Ammon's horn (tissue), 1 donor: ENCODE data around the gene HMX3.
"Not testable (repeated sequence)": the region's sequence is repeated elsewhere in the genome, so short reads cannot be mapped to it uniquely, and the experiment has no call there.

Source experiments
- DNase-seq: peaks from one replicate; pipeline ENCODE4 v3.0.0-alpha.2; 2016; ENCODE audit warnings: low spot score

Gene HMX3

DNA sequence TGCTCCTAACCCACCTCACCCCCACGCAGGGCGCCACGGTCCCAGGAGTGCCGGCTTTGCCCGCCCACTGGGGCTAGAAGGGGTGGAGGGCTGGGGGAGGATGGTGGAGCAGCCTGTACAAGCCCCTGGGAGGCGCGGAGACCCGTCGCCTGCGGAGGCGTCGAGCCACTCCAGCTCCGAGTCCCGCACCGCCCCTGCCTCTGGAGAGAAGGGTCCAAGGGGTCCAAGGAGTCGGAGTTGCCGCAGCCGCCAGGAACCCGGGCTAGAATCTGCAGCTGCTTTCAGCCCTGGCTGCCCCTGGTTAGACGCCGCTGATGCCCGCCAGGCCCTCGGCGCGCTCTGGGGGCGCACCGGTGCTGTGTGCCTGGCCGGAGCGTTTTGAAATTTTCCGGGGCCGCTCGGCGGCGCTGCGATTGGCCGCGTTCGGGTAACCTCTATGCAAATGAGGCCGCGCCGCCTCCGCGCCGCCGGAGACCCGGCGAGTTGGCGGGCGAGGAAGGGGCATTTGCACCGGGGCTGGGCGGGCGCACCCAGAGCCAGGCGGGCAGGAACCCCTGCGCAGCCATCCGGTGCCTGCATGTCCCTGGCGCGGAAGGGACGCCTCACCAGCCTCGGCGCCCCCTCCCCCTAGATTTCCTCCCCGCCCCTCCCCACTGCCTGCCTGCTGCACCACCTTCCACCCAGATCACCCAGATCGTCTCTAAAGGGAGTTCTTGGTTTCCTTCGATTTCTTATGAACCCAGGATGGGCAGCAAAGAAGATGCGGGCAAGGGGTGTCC is 12.1 kb downstream of the HMX3 start, which contains the start of gene HMX2:
Gene HMX2, plus strand, starts transcription at position 502 of the 779 bp plus-strand sequence. Its CDS starts 243 bp downstream, at position 745.
- no peak for DNase-seq

DNA sequence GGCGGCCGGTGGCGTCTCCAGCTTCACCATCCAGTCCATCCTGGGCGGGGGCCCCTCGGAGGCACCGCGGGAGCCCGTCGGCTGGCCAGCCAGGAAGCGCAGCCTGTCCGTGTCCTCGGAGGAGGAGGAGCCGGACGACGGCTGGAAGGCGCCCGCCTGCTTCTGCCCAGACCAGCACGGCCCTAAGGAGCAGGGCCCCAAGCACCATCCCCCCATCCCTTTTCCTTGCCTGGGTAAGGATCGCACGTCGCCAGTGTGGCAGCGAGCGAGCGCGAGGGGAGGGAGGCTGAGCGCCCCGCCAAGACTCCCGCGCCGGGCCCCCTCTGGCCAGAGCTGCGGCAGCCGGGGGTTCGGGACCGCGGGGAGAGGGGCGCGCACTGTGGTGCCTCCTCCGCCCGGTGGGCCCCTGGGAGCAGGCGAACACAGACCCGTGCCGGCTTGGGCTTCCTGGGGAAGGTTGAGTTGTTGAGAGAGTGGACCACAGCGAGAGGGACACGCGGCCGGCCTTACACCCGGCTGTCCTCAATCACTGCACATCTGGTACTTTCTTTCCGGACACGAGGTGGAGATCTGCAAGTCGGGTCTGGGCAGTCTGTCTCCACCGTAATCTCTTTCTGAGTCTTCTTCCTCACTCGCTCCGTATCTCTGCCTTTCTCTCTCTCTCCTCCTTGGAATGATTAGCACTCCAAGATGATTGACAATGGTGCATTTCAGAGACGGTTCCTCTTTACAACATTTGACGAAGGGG is 12.8 kb downstream of the HMX3 start:
- no peak for DNase-seq

DNA sequence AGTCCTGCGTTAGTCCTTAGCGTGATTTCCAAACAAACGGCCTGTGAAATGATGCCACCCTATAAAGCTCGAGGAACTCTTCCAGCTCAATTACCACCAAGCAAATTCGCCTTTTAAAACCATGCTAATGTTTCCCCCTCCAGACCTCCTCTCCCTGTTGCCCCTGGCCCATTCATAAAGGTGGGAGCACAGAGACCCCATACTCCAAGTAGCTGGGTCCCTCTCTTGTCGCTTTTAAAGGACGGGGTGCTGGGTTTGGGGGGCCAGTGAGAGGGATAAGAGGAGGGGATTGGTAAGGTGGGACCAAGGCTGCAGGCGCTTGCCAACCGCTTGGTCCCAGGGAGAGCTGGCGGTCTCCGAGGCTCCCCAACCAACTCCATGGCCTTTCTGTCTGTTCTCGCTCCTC is 13.4 kb downstream of the HMX3 start:
- no peak for DNase-seq

DNA sequence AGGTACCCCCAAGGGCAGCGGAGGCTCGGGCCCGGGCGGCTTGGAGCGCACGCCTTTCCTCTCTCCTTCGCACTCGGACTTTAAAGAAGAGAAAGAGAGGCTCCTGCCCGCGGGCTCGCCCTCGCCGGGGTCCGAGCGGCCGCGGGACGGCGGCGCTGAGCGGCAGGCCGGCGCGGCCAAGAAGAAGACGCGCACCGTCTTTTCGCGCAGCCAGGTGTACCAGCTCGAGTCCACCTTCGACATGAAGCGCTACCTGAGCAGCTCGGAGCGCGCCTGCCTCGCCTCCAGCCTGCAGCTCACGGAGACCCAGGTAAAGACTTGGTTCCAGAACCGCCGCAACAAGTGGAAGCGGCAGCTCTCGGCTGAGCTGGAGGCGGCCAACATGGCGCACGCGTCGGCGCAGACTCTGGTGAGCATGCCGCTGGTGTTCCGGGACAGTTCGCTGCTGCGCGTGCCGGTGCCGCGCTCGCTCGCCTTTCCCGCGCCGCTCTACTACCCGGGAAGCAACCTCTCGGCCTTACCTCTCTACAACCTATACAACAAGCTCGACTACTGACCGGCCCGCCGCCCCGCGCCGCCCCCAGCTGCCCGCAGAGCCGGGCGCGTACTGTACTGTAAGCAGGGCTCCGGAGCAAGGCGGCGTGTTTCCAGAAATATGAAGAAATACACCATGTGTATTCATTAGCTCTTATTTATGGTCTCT is 13.9 kb downstream of the HMX3 start:
- DNase-seq, result no peak

DNA sequence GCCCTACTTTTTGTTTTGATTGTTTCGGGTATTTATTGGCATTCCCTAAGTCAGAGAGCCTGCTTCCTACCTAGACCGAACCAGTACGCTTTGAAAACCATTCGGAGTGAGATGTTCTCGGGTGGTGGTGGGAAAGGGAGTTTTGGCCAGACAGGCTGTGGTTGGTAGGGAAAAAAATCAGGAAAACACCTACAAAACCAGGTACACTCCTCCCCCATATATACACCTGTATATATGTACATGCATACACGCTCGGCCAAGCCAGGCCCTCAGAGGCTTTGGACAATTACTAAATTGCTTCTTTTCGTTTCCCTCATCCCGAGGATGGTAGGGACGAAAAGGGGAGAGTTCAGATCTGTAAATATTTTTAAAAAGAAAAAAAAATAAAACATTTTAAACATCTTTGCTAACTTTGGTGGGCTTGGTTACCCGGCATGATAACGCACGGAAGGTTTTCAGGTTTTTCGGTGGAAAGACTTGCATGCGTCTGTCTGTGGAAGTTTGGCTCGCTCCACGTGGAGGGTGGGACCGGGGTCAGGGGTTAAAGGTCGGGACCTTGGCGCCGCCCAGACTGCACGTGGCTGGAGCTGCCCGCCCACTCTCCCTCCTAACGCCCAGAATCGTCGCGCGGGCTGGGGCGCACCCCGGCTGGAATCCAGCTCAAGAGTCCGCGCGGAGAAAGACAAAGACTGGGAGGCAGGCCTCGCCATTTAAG is 14.7 kb downstream of the HMX3 start:
- DNase-seq, result no peak

DNA sequence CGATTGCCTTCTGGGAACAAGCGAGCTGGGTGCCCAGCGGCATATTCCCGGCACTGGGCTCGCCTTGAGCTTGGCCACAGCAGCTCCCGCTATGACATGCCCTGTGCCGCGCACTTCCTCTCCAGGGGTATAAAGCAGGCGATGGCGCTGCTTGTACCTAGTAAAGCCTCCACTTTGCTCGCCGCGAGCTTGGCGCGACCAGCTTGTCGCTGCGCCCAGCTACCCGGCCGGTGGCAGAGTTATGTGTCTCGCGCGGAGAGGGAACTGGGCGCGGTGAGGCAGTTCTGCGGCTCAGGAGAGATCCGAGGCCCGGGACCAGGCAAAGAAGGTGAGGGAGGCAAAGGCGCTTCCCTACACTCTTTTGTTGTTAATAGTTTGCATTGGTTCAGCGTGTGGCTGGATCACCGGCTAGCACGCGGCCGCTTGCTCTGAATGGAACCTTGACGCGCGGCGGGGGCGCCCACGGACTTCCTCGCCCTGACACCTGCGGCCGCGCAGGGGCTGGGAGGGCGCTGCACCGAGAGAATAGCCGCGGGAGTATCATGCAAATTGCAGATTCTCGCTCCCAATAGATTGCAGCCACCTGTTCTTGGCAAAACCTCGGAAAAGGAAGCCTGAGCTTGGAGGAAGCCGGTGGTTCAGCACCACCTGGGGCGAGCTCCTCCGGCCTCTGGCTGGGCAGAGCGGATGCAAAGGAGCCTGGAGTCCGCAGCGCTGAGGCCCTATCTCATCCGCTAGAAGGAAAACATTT is 15.4 kb downstream of the HMX3 start:
- DNase-seq, result no peak

DNA sequence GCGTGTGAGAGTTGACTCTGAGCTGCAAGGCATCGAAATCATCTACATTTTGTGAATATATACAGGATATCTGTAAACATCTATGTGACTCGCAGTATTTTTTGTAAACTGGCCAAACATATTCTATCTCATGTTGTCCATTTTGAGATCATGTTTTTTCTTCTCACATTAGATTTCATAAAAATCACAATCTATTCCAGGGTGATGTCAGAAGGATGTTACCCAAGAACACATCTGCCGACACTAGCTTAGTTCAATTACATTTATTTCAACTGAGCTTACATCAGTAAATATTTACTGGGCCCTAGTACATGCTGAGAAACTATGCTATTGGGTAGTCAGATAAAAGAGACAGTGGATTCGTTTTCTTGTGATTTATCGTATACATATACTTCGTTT is 16.0 kb downstream of the HMX3 start:
- no peak for DNase-seq

DNA sequence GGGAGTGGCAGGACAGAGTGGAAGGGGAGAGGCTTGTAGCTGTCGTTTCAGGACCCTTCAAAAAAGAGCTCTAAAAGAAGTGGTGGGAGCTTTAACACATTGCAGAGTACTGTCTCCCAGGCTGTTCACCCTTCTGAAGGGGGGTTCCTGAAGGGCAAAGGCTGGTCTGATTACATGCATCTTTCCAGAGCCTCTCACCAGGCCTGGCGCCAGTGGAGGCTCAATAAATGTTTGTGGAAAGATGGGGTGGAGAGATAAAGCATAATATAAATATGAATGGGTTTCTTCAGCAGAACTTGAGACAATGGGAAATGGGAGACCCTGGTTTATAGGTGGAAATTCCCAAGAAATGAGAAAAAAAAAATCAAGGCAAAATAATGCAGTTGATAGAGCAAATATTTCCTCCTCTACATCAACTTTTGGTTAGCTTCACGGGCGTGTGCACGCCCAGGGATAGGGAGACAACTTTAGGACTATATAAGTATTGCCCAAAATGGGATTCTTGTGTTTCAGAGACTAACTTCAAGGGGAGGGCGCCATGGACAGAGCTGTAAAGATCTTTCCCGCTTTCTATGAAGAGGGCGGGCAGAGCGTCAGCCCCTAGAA is 17.8 kb downstream of the HMX3 start:
- DNase-seq, result no peak

DNA sequence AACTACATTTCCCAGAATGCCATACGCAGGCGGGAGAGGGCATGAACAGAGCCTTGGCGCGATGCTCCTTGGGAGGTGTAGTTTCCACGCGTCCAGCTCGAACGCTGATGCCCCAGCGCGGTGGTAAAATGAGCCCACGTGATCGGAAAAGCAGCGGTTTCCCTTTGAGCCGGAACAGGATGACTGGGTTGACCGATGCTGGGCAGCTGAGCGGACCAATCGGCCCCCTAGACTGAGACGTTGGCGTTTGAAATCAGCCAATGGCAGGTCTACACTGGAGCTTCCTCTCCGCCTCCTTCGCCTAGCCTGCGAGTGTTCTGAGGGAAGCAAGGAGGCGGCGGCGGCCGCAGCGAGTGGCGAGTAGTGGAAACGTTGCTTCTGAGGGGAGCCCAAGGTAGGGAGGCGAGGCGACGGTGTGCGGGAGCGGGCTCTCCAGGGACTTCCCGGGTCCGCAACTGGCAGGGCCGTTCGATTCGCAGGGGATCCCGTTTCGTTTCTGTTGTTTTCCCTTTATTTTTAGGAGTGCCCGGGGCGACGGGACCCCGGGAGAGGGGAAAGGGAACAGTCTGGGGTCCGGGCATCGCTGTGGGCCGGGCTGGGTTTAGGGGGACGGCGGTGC is 18.4 kb downstream of the HMX3 start, which contains the start of gene BUB3:
Gene BUB3, plus strand, starts transcription at position 311 of the 619 bp plus-strand sequence. CDS start 516 bp downstream, outside the sequence.
- peak; percentile 100 for DNase-seq

DNA sequence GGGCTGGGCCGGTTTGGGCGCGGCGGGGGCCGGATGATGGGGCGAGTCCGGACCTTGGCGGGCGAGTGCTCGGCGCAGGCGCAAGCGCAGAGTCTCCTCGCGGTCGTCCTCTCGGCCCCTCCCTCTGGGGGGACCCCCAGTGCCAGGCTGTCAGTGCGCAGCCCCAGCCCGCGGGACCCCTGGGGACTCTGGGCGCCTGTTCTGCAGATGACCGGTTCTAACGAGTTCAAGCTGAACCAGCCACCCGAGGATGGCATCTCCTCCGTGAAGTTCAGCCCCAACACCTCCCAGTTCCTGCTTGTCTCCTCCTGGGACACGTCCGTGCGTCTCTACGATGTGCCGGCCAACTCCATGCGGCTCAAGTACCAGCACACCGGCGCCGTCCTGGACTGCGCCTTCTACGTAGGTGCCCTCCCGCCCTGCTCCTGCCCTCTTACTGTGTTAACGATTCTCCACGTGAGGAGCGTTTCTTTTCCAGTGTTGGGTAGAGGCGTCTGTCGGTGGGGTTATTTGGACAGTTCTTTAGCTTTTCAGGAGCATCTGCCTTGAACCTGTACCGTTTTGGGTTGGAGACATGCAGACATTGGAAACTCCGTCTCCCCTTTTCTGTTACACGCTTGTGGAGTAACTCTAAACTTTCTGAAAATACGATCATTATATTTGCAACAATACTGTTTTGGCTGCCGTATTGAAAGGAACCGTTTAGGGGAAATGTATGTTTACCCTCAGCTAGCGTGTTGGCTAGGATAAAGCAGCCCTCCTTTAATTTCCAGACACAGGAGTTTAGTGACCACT is 19.1 kb downstream of the HMX3 start:
- DNase-seq, result peak; percentile 60

DNA sequence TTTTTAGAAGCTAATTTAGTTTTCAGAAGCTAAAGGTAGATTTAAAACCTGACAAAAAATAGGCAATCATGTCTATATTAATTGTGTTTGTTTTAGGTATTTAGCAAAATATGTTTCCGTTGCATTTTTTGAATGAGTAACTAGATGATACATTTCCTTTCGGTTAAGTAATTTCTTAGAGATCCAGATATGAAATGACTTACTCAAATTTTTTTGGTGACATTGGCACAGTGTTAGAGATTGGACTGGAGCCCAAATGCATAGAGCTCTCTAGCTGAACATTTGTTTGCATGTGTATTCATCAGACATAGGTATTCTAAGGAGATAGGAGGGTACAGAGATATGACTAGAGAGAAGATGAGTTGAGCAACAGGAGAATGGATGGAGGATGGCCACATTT is 20.3 kb downstream of the HMX3 start:
- DNase-seq, result no peak

DNA sequence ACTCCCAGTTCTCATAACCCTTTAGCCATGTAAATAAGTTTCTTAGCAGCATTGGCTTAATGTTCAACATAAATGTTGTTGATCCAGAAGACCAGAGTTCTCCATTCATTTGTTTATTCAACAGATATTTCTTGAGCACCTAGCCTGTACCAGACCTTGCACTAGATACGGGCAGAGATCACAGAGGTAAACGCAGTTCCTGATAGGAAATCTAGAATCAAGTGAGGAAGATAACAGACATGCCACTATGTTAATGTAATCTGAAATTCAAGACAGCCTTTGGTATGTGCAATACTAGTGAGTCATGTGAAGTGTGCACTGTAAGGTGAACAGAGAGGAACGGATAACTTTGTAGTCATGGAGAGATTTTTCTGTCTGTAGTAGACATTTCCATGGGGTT is 21.4 kb downstream of the HMX3 start:
- DNase-seq, result no peak

DNA sequence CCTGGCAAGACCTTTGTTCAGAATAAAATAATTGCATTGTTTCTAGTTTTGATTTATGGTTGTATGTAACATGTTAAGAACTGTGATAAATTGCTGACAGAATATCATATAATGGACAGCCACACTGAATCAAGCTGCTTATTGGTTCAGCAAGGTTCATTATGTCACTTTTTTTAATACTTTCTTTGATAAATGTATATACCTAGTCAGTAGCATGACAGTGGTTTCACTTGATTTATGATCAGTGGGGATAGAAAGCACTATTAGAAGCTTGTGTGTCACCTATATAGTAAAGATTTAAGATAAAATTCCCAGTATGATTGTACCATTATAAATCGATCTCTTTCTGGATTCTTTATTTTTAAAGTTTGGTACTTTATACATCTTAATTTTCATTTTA is 22.9 kb downstream of the HMX3 start:
- DNase-seq, result no peak

DNA sequence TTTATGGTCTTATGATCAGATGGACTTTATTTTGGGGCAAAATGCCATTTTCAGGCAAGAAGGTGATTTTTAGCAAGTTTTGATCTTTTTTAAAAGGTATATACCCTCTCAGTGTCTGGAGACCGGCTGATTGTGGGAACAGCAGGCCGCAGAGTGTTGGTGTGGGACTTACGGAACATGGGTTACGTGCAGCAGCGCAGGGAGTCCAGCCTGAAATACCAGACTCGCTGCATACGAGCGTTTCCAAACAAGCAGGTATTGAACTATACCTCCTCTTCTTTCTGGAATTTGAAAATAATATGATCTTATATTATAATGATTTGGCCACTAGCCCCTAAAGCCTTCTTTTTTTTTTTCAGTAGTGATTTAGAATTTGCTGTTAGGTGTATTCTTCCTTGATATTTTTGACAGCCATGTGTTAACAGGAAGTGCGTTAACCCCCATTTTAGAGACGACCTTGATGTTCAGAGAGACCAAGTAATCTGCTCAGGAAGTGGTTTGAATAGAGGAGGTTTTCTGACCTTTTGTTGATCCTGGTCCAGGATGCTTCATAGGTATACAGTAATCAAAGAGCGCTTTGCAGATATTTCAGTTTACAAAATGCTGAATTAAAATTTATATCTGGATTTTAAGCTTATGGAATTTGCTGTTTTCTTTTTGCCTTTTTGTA is 24.7 kb downstream of the HMX3 start:
- DNase-seq, result no peak

DNA sequence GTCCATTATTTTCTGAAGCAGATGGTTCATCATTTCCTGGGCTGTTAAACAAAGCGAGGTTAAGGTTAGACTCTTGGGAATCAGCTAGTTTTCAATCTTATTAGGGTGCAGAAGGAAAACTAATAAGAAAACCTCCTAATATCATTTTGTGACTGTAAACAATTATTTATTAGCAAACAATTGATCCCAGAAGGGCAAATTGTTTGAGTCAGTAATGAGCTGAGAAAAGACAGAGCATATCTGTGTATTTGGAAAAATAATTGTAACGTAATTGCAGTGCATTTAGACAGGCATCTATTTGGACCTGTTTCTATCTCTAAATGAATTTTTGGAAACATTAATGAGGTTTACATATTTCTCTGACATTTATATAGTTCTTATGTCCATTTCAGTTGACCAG is 28.5 kb downstream of the HMX3 start:
- DNase-seq, result no peak

DNA sequence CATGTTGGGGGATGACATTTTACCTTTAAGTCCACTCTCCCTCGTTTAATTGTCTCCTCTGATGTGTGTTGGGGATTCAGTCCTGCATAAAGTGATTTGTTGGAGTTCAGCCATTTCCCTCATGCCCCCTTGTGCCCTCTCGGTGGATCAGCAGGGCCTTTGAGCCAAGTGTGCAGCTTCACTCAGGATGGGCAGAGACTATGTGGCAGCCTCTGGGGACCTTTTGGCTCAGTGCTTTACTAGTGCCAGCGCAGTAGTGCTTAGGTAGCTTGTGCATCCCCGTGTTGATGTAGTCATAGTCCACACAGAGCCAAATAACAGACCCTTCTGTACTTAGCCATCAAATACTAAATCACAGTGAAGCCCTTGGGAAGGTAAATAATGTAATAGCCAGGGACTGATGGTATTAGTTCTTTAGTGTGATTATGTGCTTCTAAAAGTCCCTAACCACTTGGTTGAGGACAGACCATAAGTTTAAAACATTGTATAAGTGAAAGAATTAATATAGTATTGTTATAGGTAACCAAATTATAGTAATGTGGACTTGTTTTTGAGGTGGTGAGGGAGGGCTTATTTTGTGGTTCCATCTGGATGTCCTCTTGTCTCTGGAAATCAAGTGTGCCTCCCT is 29.8 kb downstream of the HMX3 start:
- no peak for DNase-seq

DNA sequence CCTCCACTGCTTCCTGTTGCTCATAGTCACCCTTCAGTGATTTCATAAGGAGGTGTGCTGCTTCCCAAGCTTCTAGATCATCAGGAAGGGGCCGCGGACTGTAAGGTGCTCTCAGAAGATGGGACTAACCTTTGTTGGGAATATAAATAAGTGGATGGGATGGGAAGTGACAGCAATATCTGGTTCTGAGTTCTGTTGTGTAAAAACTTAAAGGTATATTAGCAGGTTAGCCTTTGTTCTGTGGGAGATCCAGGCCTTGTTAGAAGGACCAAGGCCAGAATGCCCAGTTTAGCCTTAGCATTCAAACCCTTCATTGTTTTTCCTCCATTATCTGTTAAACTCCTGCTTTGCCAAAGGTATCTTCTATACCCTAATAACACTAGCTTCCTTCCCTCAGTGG is 30.8 kb downstream of the HMX3 start:
- no peak for DNase-seq

DNA sequence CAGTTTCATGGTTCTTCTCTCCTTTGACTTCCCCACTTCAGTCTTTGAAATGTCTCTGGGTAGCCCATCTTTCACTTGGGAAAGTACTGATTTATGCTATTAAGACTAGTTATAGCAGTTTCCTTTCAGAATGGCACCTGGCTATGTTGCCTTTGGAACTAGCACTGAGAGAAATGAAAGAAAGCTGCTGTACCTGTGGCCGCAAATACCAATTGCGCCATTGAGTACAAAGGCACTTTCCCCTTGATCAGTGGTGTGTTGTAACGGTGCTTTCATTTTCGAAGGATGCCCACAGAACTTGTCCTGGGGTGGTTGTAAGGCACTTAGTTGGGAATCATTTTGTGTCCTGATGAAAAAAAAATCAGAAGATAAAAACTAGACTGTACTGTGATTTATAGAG is 35.2 kb downstream of the HMX3 start:
- DNase-seq, result no peak

DNA sequence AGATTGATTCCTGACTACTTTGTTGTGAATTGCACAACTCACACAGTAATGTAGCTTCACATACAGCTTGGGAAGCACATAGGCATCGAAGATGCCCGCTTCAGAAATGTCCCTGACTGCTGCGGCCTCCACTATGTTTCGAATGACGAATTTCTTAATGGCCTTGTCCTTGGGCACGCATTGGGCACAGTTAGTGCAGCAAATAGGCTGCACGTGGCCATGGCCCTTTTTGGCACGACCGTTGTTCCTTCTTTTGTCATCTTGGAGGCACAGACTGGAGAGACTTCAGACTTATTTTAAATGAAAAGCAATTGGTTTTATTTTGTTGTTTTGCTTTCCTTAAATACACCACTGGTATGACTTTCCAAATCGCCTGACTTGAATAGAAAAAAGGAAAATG is 35.8 kb downstream of the HMX3 start:
- not testable (repeated sequence) for DNase-seq
